K562 (cell line): ENCODE results near the gene FUNDC2. TPM values are rescaled to one million over a fixed set of nuclear protein-coding genes. Genes with fewer than 3 reads are reported as not detected.

Source experiments
- ASH1L ChIP-seq: fragments of 450-650 bp; IDR thresholded peaks from 2 replicates; pipeline ENCODE4 v1.6.1; 2018; ENCODE audit warnings: borderline replicate concordance, mild to moderate bottlenecking, low read depth; ENCODE audit not compliant: partially characterized antibody
- CBFA2T3 ChIP-seq: fragments of 450-650 bp; IDR thresholded peaks from 2 replicates; pipeline ENCODE4 v1.6.1; 2017
- DPF2 ChIP-seq: fragments of 450-650 bp; IDR thresholded peaks from 2 replicates; pipeline ENCODE4 v1.6.1; 2016
- FOXP4 ChIP-seq: sonication (generic); formaldehyde crosslinking; IDR thresholded peaks from 2 replicates; pipeline ENCODE4 v1.8.0; 2022; ENCODE audit warnings: mild to moderate bottlenecking, missing genetic modification reagents, borderline replicate concordance
- HEY1 ChIP-seq: fragments of 250-450 bp; sonication (Bioruptor Pico); IDR thresholded peaks from 2 replicates; pipeline ENCODE4 v1.5.0; 2020; ENCODE audit warnings: mild to moderate bottlenecking, moderate library complexity, borderline replicate concordance
- MGA ChIP-seq: fragments of 450-650 bp; IDR thresholded peaks from 2 replicates; pipeline ENCODE4 v1.6.1; 2016; ENCODE audit warnings: mild to moderate bottlenecking, moderate library complexity
- TAL1 ChIP-seq: fragments of 450-650 bp; IDR thresholded peaks from 2 replicates; pipeline ENCODE4 v1.6.1; 2016; ENCODE audit warnings: mild to moderate bottlenecking
- TCF7 ChIP-seq: sonication (generic); IDR thresholded peaks from 2 replicates; pipeline ENCODE4 v1.6.1; 2016; ENCODE audit warnings: antibody characterized with exemption, borderline replicate concordance
- TCF7L2 ChIP-seq: fragments of 150-350 bp; IDR thresholded peaks from 2 replicates; pipeline ENCODE4 v1.6.1; 2016; ENCODE audit warnings: low read depth, mild to moderate bottlenecking, low read length, moderate library complexity
- TEAD1 ChIP-seq, 2 experiments: fragments of 450-650 bp in 1 of 2; sonication (generic) in 1 of 2; formaldehyde crosslinking; IDR thresholded peaks; 2 replicates each; pipeline versions ENCODE4 v1.4.0 to v1.8.0; 2020 to 2022; ENCODE audit warnings: mild to moderate bottlenecking in 2 of 2, missing genetic modification reagents in 1 of 2
- XRCC5 ChIP-seq: fragments of 200-400 bp; formaldehyde crosslinking; IDR thresholded peaks from 2 replicates; pipeline ENCODE4 v1.6.1; 2017; ENCODE audit warnings: low read depth, mild to moderate bottlenecking, low read length
- ZNF282 ChIP-seq: sonication (generic); formaldehyde crosslinking; IDR thresholded peaks from 2 replicates; pipeline ENCODE4 v1.8.1; 2023; ENCODE audit warnings: missing genetic modification reagents
- ZNF589 ChIP-seq: fragments of 200-800 bp; sonication (Bioruptor generic); IDR thresholded peaks from 2 replicates; pipeline ENCODE4 v1.6.1; 2016; ENCODE audit warnings: low read depth, missing genetic modification characterization, missing compliant biosample characterization
- polyA plus RNA-seq, 8 experiments: library from polyadenylated mRNA; depleted of rRNA in 4 of 8; stranded (reverse) in 5 of 8; unstranded in 3 of 8; fragments of >200 nt; fragmentation: Nextera tagmentation in 2 of 8; fragmentation: Illumina TruSeq in 1 of 8; extraction: Ambion mirVana in 2 of 8; extraction: Trizol in 1 of 8; gene quantifications; 2 replicates each; pipeline versions ENCODE4 v1.2.1 to v1.2.3, GENCODE V29; 2011 to 2014; ENCODE audit warnings: inconsistent platforms in 1 of 8, missing spikeins in 1 of 8
- total RNA-seq, 7 experiments: library from RNA; depleted of rRNA in 6 of 7; stranded (reverse); fragments of >200 nt in 6 of 7; fragmentation: Illumina TruSeq in 2 of 7; extraction: Trizol in 2 of 7; gene quantifications; 2 replicates each; pipeline versions ENCODE4 v1.2.1 to v1.2.3, GENCODE V29; 2011 to 2021; ENCODE audit warnings: low replicate concordance in 1 of 7

FUNDC2 gene
- total and polyA plus RNA-seq, 9 of the 15 experiments (the other 6 are each of a cell fraction or from before 2014, with no cell fraction given): 50.6 to 235 (median 123) TPM

GRCh38 chrX:155056877-155057792, 30.5 kb downstream of the FUNDC2 start (continued):
- no peak for TF ChIP-seq MGA
- TF ChIP-seq TCF7: no peak
- TF ChIP-seq FOXP4: no peak
- TF ChIP-seq TAL1: no peak
- no peak for TF ChIP-seq ZNF589 (CRISPR knock-in tag)
- 0 out of 2 replicates have a peak, but pooled peaks have one; percentile 39 for TF ChIP-seq XRCC5
- peak; percentile 9 to 93; a peak in 2 of 4 replicates for TF ChIP-seq TEAD1 (CRISPR knock-in tag; IDR thresholded peaks at IDR 0.05)
- no peak for TF ChIP-seq ZNF282 (CRISPR knock-in tag)
- TF ChIP-seq HEY1: no peak
- no peak for TF ChIP-seq ASH1L
- TF ChIP-seq TCF7L2: no peak
- TF ChIP-seq CBFA2T3: no peak
- no peak for TF ChIP-seq DPF2
